Posterior vena cava (tissue), 2 donors: Measurements from ENCODE around the gene CBFA2T3. TPM values are rescaled to one million over a fixed set of nuclear protein-coding genes. Genes with fewer than 3 reads are reported as not detected.

Source experiments
- DNase-seq: peaks from one replicate; pipeline ENCODE4 v3.0.0-alpha.2; 2020; ENCODE audit warnings: low spot score
- intact Hi-C, 2 donors: fragments of 100-400 bp; cut with DNase I; formaldehyde crosslinking; loops; one replicate each; pipeline versions ENCODE4 v1.14.1 to v1.14.2; 2022 to 2023
- total RNA-seq, 2 donors: library from RNA; stranded (reverse); fragmentation: NEBNext Ultra II Directional; extraction: Animal tissue kit (Norgen Biotek cat#: 25700); gene quantifications; one replicate each; pipeline ENCODE4 v1.2.1, GENCODE V29; 2021
- donor health status: DM: yes; HTN: yes; CAD: no.
- donor health status: DM: yes; HTN: yes; CAD: no.

CBFA2T3 gene
- total RNA-seq, 2 donors from 2014 or later: 4.7 to 5.1 TPM

GRCh38 chr16:88880226-88881006, 96.6 kb downstream of the CBFA2T3 start:
- no peak for DNase-seq
- intact Hi-C loops: no loop called here

DNA sequence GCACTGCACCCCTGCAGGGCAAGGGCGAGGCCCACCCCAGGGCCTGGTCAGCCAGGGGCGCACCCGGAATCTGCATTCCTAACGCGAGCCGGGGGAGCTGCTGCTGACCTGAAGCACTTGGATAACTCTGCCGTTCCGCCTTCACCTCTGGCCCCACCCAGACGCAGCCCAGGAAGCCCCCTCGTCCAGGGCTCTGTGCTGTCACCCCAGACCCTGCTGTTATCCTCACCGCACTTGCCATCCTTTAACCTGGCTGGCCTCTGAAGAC, 97.3 kb downstream of the CBFA2T3 start:
- intact Hi-C loops: no loop called here

GRCh38 chr16:88878967-88879787, 97.8 kb downstream of the CBFA2T3 start:
- DNase-seq: no peak
- intact Hi-C loops: no loop called here

More for the DNA sequence above, 97.3 kb downstream of the CBFA2T3 start:
- DNase-seq: no peak

DNA sequence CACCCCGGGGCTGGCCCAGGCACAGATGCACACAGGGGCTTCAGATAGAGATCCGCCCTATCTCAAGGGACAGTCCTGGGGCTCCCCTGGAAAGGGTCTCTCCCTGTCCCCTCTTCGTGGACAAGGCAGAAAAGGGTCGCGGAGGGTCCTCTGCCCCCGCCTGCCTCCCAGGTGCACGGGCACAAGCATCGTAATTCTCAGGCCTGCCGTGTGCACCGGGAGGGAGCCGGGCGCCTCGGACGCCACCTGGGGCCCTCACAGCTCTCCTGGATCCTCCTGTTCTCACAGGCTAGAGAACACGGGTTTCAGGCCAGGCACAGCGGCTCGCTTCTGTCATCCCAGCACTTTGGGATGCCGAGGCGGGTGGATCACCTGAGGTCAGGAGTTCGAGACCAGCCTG, 98.7 kb downstream of the CBFA2T3 start:
- no peak for DNase-seq

DNA sequence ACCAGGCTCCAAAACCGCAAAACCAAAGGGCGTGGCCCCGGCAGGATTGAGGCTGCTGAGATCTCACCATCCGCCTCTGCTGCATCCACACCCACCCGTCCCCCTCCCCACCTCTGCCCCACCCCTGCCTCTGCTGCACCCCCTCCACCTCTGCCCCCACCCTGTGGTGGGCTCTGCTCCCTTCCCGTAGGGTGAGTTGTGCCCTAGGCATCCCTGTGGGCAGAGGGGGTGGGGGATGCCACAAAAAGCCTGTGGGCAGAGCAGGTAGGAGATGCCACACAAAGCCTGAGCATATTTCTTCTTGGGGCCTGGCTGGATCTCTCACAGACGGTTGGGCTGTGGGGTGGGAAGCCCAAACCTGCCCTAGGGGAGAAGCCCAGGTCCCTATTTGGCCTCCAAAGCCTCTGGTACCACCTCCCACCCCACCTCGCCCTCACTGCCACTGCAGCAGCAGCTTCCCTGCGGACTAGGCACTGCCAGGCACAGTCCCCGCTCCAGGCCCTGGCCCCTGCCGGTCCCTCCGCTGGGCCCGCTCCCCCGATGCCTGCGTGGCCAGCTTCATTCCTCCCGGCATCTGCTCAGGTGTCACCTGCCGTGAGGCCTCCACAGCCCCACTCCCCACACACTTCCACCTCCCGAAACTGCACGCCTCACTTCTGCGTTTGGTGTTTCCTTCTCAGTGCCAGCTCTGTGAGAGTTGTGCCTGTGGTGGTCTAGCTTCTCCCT, 99.3 kb downstream of the CBFA2T3 start:
- intact Hi-C loops: no loop called here
- DNase-seq: no peak

More for the DNA sequence above, 98.7 kb downstream of the CBFA2T3 start:
- intact Hi-C loops: no loop called here

GRCh38 chr16:88876942-88877526, 100.0 kb downstream of the CBFA2T3 start:
- no peak for DNase-seq
- intact Hi-C loops: no loop called here

DNA sequence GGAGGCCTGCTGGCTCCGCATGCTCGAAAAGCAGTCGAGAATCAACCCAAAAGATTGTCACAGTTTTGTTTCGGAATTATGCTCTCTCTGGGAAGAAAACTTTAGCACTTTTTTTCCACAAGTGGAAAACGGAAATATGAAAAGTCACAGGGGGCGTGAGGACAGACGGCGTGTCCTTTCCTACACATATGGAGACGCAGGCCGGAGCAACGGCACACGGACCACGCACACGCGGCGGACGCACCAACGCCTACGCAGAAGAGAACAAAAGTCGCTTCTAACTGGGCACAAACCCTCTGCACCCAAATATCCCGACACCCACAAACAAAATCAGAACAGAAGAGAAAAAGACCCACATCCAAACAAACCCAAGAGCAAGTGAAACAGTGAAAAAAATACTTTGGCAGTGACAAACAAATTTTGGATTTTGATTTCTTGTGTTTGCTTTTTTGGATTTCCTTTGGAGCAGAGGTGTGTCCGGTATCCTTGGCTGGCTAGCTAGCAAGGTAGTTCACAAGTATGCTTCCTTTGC, 101.2 kb downstream of the CBFA2T3 start:
- intact Hi-C loops: no loop called here
- DNase-seq: no peak

- intact Hi-C loops: no loop called here
- no peak for DNase-seq
Measured at GRCh38 chr16:88874938-88875599, 101.9 kb downstream of the CBFA2T3 start.

- DNase-seq: no peak
- intact Hi-C loops: no loop called here
Measured at GRCh38 chr16:88872650-88873331, 104.2 kb downstream of the CBFA2T3 start.

DNA sequence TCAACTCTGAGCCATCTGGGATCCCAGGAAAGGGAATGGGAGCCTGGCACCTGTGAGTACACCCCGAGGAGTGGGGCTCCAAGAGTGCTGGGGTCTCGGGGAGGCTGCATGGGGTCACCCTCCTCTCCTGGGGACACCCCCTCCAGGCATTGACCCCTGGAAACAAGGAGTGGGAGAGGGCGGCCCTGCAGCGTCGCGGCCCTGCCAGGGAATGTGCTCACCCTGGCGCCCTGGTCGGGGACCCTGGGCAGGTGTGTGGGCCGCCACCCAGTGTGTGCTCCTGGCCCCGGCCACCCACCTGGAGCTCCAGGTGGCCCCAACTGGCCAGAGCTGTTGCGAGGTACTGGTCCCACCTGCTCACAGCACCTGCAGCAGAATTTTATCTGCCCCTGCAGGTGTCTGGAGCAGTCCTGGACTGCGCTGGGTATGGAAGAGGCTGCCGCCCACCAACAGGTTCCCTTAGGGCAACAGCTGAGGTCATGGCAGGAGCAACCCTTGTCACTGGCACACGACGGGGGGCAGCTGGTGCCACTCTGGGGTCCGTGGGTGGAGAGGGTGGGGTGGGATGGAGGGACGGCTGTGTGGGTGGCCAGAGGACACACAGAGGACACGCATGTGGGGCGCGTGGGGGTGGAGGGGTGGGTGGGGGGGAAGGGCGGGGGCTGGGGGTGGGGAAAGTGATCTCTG, 105.1 kb downstream of the CBFA2T3 start:
- DNase-seq: no peak
- intact Hi-C loops: no loop called here

DNA sequence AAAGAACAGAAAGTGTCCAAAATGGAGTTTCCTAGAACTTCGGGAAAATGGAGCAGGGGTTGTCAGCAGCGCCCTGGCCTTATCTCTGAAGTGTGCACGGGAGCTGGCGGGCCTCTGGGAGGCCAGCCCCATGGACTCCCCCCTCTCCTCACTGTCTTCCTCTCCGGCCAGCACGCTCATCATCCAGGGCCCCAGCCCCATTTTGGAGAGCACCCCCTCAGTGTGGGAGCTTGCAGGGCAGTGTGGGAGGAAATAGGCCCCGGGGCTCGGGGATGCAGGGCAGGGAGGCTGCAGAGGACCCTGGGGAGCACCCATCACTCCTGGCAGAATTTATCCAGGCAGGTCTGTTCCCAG, 105.7 kb downstream of the CBFA2T3 start:
- no peak for DNase-seq
- intact Hi-C loops: no loop called here

- no peak for DNase-seq
- intact Hi-C loops: no loop called here
Measured at GRCh38 chr16:88870608-88871348, 106.2 kb downstream of the CBFA2T3 start.

GRCh38 chr16:88869673-88869980, 107.4 kb downstream of the CBFA2T3 start:
- no peak for DNase-seq
- intact Hi-C loops: no loop called here

GRCh38 chr16:88868974-88869672, 107.9 kb downstream of the CBFA2T3 start:
- intact Hi-C loops: no loop called here

DNA sequence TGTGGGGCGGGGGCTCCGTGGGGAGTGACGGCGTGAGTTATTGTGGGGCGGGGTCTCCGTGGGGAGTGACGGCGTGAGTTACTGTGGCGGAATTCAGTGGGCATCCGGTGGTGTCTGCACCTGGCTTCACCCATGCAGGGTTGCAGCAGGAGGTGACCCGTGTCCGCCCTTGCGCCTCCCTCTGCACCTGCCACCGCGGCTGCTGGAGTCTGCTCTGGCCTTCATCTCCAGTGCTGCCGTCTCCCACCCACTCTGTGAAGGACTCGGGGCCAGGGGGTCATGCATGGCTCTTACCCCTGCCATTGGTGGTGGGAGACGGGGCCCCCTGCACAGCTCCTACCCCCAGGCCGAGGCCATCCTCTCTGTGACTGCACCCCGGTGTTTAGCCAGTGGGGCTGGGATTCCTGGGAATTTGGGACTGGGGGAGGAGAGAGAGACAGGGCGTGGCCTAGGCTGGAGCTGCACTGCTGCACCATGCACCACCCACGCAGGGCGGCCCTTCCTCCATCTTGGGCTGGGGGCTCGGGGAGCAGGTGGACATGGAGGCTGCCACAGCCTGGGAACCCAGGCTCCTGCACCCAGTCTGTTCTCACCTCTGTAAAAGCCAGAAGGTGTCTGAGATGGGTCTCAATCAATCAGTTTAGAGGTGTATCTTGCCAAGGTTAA, 109.3 kb downstream of the CBFA2T3 start:
- no peak for DNase-seq
- intact Hi-C loops: no loop called here

More at GRCh38 chr16:88868974-88869672, 107.9 kb downstream of the CBFA2T3 start:
- DNase-seq: no peak

DNA sequence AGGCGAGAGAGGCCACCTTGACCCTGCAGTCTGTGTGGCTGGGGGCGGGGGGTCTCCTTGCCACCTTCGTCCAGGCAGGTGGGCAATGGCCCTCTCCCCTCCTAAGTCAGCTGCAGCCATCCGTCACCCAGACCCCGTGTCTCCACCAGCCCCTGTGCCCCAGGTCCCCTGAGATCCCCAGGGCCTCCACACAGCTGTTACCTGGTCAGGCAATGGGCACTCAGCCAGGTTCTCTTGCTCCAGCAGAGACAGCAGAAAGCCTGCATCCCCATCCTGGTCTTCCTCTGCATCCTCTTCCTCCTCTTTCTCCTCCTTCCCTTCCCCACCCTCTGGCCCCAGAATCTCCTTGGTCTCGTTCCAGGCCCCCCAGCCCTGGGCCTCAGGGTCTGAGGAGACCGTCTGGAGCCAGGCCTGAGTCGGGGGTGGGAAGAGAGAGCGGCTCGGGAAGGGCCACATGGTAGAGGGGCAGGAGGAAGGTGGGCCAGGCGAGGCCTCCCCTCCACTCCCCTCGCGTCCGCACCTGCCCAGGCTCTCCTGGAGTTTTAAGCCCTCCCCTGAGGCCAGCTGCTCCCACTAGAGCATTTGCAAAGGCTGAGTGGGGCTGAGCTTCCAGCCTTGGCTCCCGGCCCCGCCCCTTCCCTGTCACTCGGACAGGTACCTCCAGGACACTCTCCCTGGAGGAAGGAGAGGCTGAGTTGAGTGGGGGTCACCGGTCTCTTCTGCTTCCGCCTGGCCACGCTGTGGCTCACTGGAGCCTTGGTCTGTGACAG, 110.7 kb downstream of the CBFA2T3 start, which contains the start of gene PABPN1L:
TSS of gene PABPN1L (minus strand) at position 510 of the 770 bp plus-strand sequence. CDS start at position 456, 54 bp downstream.
- no peak for DNase-seq
- intact Hi-C loops: no loop called here
